Uterus (tissue), 2 donors: ENCODE results near the gene C7.

ENCODE experiments used
- POLR2A ChIP-seq, 2 donors: fragments of 450-650 bp; IDR thresholded peaks; one replicate each; pipeline ENCODE4 v1.6.1; 2016; ENCODE audit warnings: antibody characterized with exemption in 2 of 2, mild to moderate bottlenecking in 1 of 2, moderate library complexity in 1 of 2
- TF ChIP-seq, protein P1 (sequence below), 4 experiments: fragments of 200-600 bp in 2 of 4; fragments of 450-650 bp in 2 of 4; sonication (generic) in 2 of 4; IDR thresholded peaks; one replicate each; pipeline ENCODE4 v1.5.1; 2016 to 2019; ENCODE audit warnings: antibody characterized with exemption in 4 of 4, mild to moderate bottlenecking in 2 of 4, moderate library complexity in 1 of 4

DNA sequence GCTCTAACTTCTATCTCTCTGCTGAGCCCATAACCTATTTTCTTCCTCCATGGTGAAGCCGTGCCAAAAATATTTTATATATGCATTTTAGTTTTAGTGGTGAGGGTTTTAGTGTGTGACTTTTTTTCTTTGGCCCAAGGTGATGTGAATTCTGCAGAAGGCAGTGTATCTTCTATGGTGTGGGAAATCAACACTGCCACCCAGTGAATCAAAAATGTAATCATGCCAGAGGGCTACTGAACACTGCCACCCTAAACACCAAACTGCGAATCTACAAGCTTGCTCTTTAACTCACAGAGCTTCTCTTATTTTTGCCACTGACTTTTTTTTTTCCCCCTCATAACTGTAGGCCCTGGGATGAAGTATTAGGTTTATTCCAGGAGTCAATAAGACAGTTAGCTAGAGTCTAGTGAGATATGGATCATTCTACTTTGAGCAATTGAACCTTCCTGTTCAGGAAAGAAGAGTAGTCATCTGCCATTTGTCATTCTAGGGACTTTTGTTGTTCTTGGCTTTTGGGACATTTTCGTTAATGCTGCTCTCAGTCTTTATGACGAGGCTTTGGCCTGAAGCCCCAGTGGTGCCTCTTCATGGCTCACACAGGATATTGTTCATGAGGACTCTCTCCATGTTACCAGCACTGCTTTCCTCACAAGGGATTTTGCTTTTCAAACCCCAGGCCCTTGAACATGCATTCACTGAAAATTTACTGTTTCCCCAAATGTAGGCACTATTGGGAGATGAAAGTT lies 53.1 kb downstream of the C7 start:
- TF ChIP-seq, protein P1, sequence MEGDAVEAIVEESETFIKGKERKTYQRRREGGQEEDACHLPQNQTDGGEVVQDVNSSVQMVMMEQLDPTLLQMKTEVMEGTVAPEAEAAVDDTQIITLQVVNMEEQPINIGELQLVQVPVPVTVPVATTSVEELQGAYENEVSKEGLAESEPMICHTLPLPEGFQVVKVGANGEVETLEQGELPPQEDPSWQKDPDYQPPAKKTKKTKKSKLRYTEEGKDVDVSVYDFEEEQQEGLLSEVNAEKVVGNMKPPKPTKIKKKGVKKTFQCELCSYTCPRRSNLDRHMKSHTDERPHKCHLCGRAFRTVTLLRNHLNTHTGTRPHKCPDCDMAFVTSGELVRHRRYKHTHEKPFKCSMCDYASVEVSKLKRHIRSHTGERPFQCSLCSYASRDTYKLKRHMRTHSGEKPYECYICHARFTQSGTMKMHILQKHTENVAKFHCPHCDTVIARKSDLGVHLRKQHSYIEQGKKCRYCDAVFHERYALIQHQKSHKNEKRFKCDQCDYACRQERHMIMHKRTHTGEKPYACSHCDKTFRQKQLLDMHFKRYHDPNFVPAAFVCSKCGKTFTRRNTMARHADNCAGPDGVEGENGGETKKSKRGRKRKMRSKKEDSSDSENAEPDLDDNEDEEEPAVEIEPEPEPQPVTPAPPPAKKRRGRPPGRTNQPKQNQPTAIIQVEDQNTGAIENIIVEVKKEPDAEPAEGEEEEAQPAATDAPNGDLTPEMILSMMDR (IDR thresholded peaks at IDR 0.05) = no peak
- no peak for TF ChIP-seq POLR2A (IDR thresholded peaks at IDR 0.05)
